Astrocyte (in vitro differentiated cells and primary cell): ENCODE results near the gene MTCH1. TPM values are rescaled to one million over a fixed set of nuclear protein-coding genes. Genes with fewer than 3 reads are reported as not detected.

Source experiments
- DNase-seq: peaks from one replicate; pipeline ENCODE4 v3.0.0-alpha.2; 2010; ENCODE audit warnings: low read depth
- FAIRE-seq: peaks from 2 replicates; lab custom pipeline; 2011; peaks lifted over from hg19 to GRCh38; lab: Jason Lieb, UNC
- H2AFZ ChIP-seq: 2 replicates; pipeline ENCODE4 v1.6.0; 2012; ENCODE audit warnings: low read depth, low read length, inconsistent platforms
- H3K27ac ChIP-seq: 2 replicates; pipeline ENCODE4 v1.5.1; 2011; ENCODE audit warnings: low read depth, low read length, inconsistent platforms
- H3K27me3 ChIP-seq: 2 replicates; pipeline ENCODE4 v1.6.0; 2011; ENCODE audit warnings: low read length, inconsistent platforms; ENCODE audit not compliant: insufficient read depth
- H3K36me3 ChIP-seq: 2 replicates; pipeline ENCODE4 v1.5.1; 2011; ENCODE audit warnings: low read length, inconsistent platforms; ENCODE audit not compliant: insufficient read depth
- H3K4me1 ChIP-seq: 2 replicates; pipeline ENCODE4 v1.5.1; 2011; ENCODE audit warnings: low read length, inconsistent platforms; ENCODE audit not compliant: insufficient read depth
- H3K4me2 ChIP-seq: 2 replicates; pipeline ENCODE4 v1.6.0; 2012; ENCODE audit warnings: low read length, inconsistent platforms
- H3K4me3 ChIP-seq: 2 replicates; pipeline ENCODE4 v1.5.1; 2011; ENCODE audit warnings: low read depth, mild to moderate bottlenecking, low read length, inconsistent platforms; ENCODE audit not compliant: insufficient read depth
- H3K79me2 ChIP-seq: 2 replicates; pipeline ENCODE4 v1.6.0; 2012; ENCODE audit warnings: mild to moderate bottlenecking, low read length, inconsistent platforms; ENCODE audit not compliant: insufficient read depth
- H3K9ac ChIP-seq: 2 replicates; pipeline ENCODE4 v1.6.0; 2012; ENCODE audit warnings: mild to moderate bottlenecking, low read length, inconsistent platforms
- H3K9me3 ChIP-seq: 2 replicates; pipeline ENCODE4 v1.5.1; 2012; ENCODE audit warnings: low read depth, mild to moderate bottlenecking, low read length, inconsistent platforms; ENCODE audit not compliant: insufficient read depth
- H4K20me1 ChIP-seq: 2 replicates; pipeline ENCODE4 v1.6.0; 2012; ENCODE audit warnings: low read length, inconsistent platforms; ENCODE audit not compliant: insufficient read depth
- H3K27ac Mint-ChIP-seq: one replicate; pipeline ENCODE4 v1.8.0; 2021; ENCODE audit warnings: mild to moderate bottlenecking, mixed read lengths; ENCODE audit not compliant: unreplicated experiment
- H3K27me3 Mint-ChIP-seq: one replicate; pipeline ENCODE4 v1.8.0; 2021; ENCODE audit warnings: low read depth, mixed read lengths; ENCODE audit not compliant: unreplicated experiment
- H3K36me3 Mint-ChIP-seq: one replicate; pipeline ENCODE4 v1.8.0; 2021; ENCODE audit warnings: low read depth, mixed read lengths; ENCODE audit not compliant: unreplicated experiment
- H3K4me1 Mint-ChIP-seq: one replicate; pipeline ENCODE4 v1.8.0; 2021; ENCODE audit warnings: low read depth, mixed read lengths; ENCODE audit not compliant: unreplicated experiment
- H3K4me3 Mint-ChIP-seq: one replicate; pipeline ENCODE4 v1.8.0; 2021; ENCODE audit warnings: mild to moderate bottlenecking, moderate library complexity, mixed read lengths; ENCODE audit not compliant: unreplicated experiment
- H3K9me3 Mint-ChIP-seq: one replicate; pipeline ENCODE4 v1.8.0; 2021; ENCODE audit warnings: mild to moderate bottlenecking, mixed read lengths; ENCODE audit not compliant: unreplicated experiment
- EZH2 ChIP-seq: IDR thresholded peaks from 2 replicates; pipeline ENCODE4 v1.6.1; 2012; ENCODE audit warnings: mild to moderate bottlenecking, low read length, inconsistent platforms; ENCODE audit not compliant: insufficient read depth
- total RNA-seq: library from RNA; stranded (reverse); gene quantifications from 2 replicates; pipeline ENCODE4 v1.2.1, GENCODE V29; 2021
- TF ChIP-seq, protein P1 (sequence below): IDR thresholded peaks from 2 replicates; pipeline ENCODE4 v1.5.1; 2011; ENCODE audit warnings: low read depth, mild to moderate bottlenecking, inconsistent platforms, low read length, moderate library complexity; ENCODE audit not compliant: insufficient read depth

The MTCH1 gene
- total RNA-seq, 1 donor from 2014 or later = 311 TPM

DNA sequence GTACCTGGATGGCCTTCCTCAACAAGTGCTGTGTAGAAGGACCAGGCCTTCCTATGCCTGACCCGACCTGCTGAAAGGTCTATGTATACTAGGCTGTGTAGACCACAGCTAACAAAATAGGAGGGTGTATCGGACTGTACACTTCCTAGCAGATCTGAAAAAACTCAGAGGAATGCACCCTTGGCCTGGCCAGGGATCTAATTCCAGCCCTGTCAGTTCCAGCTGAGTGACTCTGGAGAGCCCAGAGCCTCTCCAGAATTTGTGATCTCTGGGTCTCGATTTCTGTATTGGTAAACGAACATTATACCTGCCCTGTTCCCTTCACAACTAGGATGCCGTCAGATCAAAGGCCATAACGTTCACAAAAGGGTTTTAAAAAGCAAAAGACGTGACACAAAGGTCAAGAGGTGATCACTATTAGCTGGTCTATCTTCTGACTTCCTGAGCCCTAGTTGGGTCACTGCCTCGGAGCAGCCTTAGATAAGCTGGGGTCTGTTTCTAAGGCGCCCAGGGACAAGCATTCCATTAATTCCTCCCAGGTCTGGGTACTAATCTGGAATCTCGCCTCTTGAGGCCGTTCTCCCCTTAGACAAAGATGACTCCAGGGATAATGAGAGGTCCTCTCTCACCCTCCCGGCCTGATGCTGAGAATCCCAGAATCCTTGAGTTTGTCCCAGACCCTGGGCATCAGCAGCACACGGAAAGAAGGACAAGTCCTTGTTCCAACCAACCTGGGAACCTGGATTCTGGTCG lies 13.9 kb downstream of the MTCH1 start:
- DNase-seq = no peak
- H3K79me2 ChIP-seq = peaks cover 6% of the 10 kb centered on the region
- FAIRE-seq = no peak
- H3K9me3 Mint-ChIP-seq = no peaks in the 10 kb centered on the region
- peaks cover 30% of the 10 kb centered on the region for H3K36me3 Mint-ChIP-seq
- H3K4me1 Mint-ChIP-seq = peaks cover 6% of the 10 kb centered on the region
- no peak overlapping the region for H2AFZ ChIP-seq
- no peaks in the 10 kb centered on the region for H3K9me3 ChIP-seq
- no peaks in the 10 kb centered on the region for H3K27me3 Mint-ChIP-seq
- H3K4me3 Mint-ChIP-seq = no peak overlapping the region
- H3K4me2 ChIP-seq = no peak overlapping the region
- no peaks in the 10 kb centered on the region for H3K27me3 ChIP-seq
- H3K4me3 ChIP-seq = no peak overlapping the region
- no peak for TF ChIP-seq EZH2
- TF ChIP-seq, protein P1, sequence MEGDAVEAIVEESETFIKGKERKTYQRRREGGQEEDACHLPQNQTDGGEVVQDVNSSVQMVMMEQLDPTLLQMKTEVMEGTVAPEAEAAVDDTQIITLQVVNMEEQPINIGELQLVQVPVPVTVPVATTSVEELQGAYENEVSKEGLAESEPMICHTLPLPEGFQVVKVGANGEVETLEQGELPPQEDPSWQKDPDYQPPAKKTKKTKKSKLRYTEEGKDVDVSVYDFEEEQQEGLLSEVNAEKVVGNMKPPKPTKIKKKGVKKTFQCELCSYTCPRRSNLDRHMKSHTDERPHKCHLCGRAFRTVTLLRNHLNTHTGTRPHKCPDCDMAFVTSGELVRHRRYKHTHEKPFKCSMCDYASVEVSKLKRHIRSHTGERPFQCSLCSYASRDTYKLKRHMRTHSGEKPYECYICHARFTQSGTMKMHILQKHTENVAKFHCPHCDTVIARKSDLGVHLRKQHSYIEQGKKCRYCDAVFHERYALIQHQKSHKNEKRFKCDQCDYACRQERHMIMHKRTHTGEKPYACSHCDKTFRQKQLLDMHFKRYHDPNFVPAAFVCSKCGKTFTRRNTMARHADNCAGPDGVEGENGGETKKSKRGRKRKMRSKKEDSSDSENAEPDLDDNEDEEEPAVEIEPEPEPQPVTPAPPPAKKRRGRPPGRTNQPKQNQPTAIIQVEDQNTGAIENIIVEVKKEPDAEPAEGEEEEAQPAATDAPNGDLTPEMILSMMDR = no peak
- H3K4me1 ChIP-seq = no peaks in the 10 kb centered on the region
- no peak overlapping the region for H3K9ac ChIP-seq
- no peak overlapping the region for H3K27ac Mint-ChIP-seq
- H4K20me1 ChIP-seq = peaks cover 71% of the 10 kb centered on the region
- peaks cover 76% of the 10 kb centered on the region for H3K36me3 ChIP-seq
- H3K27ac ChIP-seq = no peak overlapping the region

DNA sequence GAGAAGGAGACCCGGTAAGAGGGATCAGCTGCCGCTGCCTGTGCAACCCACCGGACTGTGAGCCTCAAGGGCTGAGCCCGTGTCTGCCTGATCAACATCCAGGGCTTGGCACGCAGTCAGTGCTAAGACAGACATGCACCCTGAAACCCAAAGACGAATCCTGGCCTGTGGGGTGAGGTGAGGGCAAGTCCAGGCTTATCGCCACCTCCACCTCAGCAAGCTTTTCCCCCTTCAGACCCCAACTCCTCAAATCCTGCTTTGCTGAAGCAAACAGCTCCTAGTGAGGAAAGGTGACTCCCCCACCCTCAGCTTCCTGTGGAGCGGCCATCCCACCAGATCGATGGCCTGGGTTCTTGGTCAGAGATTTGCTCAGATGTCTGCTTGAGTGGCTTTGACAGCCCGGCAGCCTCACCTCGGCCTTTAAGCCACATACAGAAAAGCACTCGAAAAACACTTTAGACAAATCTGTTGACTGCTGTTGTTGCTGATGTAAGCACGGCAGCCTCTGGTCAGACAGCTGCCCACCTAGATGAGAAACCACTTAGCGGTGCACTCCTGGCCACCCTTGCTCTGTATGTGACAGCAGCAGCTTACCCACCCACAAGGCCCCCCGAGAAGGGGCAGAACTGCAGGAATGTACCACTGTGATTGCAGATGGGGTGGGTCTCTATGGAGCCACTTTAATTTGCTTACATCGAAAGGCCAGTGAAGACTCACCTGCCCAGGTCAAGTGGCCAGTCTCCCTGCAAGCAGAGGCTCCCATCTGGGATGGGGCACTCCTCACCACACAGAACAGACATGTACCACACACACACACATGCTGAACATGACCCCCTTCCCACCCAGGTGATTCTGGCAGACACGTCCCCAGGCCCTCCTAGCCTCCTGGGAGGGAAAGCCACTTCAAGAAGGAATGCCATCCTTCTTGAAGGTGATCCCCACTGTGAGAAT lies 14.8 kb downstream of the MTCH1 start:
- Mint-ChIP-seq H3K36me3 (peaks cover 29% of the 10 kb centered on the region), H3K27me3 (no peaks in the 10 kb centered on the region), H3K4me3 (no peak overlapping the region), H3K27ac (no peak overlapping the region), H3K4me1 (peaks cover 6% of the 10 kb centered on the region), H3K9me3 (no peaks in the 10 kb centered on the region)
- Histone ChIP-seq H3K4me2 (no peak overlapping the region), H3K4me1 (no peaks in the 10 kb centered on the region), H3K36me3 (peaks cover 70% of the 10 kb centered on the region), H3K27ac (no peak overlapping the region), H3K9me3 (no peaks in the 10 kb centered on the region), H3K4me3 (no peak overlapping the region), H3K9ac (no peak overlapping the region), H4K20me1 (peaks cover 62% of the 10 kb centered on the region), H3K79me2 (no peaks in the 10 kb centered on the region), H3K27me3 (no peaks in the 10 kb centered on the region), H2AFZ (no peak overlapping the region)
- DNase-seq = no peak
- FAIRE-seq = no peak
- TF ChIP-seq EZH2 = no peak
- TF ChIP-seq, protein P1 = no peak
